Mucosa of descending colon (tissue), 3 donors: ENCODE results near the gene RSL24D1. TPM values are rescaled to one million over a fixed set of nuclear protein-coding genes. Genes with fewer than 3 reads are reported as not detected.
"Not testable (repeated sequence)": the region's sequence is repeated elsewhere in the genome, so short reads cannot be mapped to it uniquely, and the experiment has no call there.

Source experiments
- ATAC-seq: fragments of 200-7000 bp; cut with Tn5 transposase; one replicate; pipeline ENCODE4 v1.9.1; 2020; ENCODE audit warnings: mild to moderate bottlenecking, moderate library complexity
- DNase-seq, 3 donors: peaks; one replicate each; pipeline ENCODE4 v3.0.0-alpha.2; 2020
- H3K36me3 ChIP-seq: fragments of 200-600 bp; one replicate; pipeline ENCODE4 v1.8.0; 2021; ENCODE audit warnings: low read depth, mild to moderate bottlenecking
- H3K4me1 ChIP-seq: fragments of 200-600 bp; one replicate; pipeline ENCODE4 v1.8.0; 2021; ENCODE audit warnings: low read depth, mild to moderate bottlenecking
- H3K4me3 ChIP-seq: fragments of 200-600 bp; one replicate; pipeline ENCODE4 v1.8.0; 2021; ENCODE audit warnings: mild to moderate bottlenecking
- H3K9me3 ChIP-seq: fragments of 200-600 bp; one replicate; pipeline ENCODE4 v1.8.0; 2021; ENCODE audit warnings: mild to moderate bottlenecking
- intact Hi-C, 2 donors: fragments of 100-400 bp; cut with DNase I in 1 of 2; cut with micrococcal nuclease in 1 of 2; formaldehyde crosslinking; loops; one replicate each; pipeline versions ENCODE4 v1.11.0 to v1.11.1; 2022; cut with DNase I, micrococcal nuclease
- total RNA-seq, 3 donors: library from RNA; stranded (reverse); fragmentation: NEBNext Ultra II Directional in 2 of 3; extraction: Animal tissue kit (Norgen Biotek cat#: 25700) in 2 of 3; gene quantifications; one replicate each; pipeline versions ENCODE4 v1.2.1 to v1.2.4, GENCODE V29; 2021 to 2023
- TF ChIP-seq, protein P1 (sequence below): fragments of 200-600 bp; IDR thresholded peaks from one replicate; pipeline ENCODE4 v1.8.0; 2022; ENCODE audit warnings: antibody characterized with exemption, mild to moderate bottlenecking
- donor health status: DM: no; HTN: no; CAD: no; lungs with moderate emphysema.
- donor health status: DM: no; HTN: no; CAD: no.
- donor health status: DM: no; HTN: yes; CAD: no.

Gene RSL24D1
- total RNA-seq, 3 donors from 2014 or later, result 29.9 to 79.0 (median 40.5) TPM

DNA sequence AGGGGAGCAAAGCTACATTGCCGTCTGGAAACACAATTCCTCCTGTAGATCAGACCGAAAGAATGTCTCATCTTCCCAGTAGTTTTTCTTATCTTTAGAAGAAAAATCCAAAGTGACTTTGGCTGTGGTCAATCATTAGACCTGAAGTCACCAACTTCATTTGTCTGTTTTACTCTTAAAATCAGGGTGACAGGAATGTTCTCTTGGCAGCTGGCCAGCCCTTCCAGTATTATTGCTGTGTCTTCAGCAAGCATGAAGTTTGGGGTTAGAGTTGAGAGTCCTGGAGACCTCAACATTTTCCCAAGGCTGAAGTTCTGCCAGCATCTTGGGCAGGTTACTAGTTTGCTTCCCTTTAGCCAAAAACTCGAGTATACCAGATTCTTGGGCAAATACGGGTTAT is 32.5 kb downstream of the RSL24D1 start:
- Histone ChIP-seq H3K4me1 (no peaks in the 10 kb centered on the region), H3K4me3 (no peak overlapping the region), H3K36me3 (no peaks in the 10 kb centered on the region), H3K9me3 (no peaks in the 10 kb centered on the region)
- DNase-seq (no peak), ATAC-seq (no peak)
- TF ChIP-seq, protein P1, sequence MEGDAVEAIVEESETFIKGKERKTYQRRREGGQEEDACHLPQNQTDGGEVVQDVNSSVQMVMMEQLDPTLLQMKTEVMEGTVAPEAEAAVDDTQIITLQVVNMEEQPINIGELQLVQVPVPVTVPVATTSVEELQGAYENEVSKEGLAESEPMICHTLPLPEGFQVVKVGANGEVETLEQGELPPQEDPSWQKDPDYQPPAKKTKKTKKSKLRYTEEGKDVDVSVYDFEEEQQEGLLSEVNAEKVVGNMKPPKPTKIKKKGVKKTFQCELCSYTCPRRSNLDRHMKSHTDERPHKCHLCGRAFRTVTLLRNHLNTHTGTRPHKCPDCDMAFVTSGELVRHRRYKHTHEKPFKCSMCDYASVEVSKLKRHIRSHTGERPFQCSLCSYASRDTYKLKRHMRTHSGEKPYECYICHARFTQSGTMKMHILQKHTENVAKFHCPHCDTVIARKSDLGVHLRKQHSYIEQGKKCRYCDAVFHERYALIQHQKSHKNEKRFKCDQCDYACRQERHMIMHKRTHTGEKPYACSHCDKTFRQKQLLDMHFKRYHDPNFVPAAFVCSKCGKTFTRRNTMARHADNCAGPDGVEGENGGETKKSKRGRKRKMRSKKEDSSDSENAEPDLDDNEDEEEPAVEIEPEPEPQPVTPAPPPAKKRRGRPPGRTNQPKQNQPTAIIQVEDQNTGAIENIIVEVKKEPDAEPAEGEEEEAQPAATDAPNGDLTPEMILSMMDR, result no peak
- intact Hi-C loops, result no loop called here

DNA sequence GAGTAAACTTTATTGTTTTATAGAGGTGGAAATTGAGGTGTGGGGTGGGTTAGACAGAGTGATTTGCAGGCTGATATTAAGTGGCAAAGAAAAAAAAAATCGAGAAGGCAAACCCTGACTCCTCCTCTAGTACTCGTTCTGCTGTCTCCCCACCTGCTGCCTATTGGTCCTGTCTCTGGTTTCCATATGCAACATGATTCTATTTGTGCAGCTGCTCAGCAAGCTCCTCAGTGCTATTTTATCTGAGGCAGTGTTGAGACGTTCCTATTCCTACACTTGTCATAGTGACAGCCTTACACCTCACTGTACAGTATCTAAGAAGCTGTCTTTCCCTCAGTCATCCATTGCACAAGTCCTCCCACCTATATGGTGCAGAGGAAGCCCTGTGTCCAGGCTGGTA is 45.1 kb downstream of the RSL24D1 start:
- Histone ChIP-seq H3K4me3 (no peak overlapping the region), H3K9me3 (no peaks in the 10 kb centered on the region), H3K4me1 (no peaks in the 10 kb centered on the region), H3K36me3 (no peaks in the 10 kb centered on the region)
- TF ChIP-seq, protein P1, result no peak
- no peak for ATAC-seq
- DNase-seq, result no peak
- intact Hi-C loops, result no loop called here

DNA sequence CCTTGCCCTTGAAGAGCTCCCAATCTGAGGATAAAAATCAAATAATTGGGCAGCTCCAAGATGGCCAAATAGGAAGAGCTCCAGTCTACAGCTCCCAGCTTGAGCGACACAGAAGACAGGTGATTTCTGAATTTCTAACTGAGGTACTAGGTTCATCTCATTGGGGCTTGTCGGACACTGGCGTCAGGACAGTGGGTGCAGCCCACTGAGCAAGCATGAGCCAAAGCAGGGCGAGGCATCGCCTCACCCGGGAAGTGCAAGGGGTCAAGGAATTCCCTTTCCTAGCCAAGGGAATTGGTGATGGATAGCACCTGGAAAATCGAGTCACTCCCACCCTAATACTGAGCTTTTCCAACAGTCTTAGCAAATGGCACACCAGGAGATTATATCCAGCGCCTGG is 53.6 kb downstream of the RSL24D1 start:
- DNase-seq, ATAC-seq: not testable (repeated sequence)

DNA sequence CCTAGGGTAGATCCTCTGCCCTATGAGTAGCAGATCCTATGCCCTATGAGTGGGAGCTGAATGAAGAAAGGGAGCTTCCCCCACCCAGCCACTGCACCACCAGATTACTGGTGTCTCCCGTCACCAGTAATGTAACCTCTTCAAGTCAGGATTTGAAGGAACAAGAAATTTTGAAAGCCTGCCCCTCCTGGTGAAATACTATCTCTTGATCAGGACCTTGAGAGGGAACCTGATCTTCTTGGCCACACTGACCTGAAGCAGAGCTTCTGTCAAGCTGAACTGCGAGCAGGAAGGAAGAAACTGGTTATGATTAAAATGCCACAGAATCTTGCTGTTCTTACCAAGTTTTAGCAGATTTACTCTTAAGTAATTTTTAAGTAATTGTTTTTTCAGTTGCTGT is 62.8 kb downstream of the RSL24D1 start:
- no peaks in the 10 kb centered on the region for H3K4me1 ChIP-seq
- H3K4me3 ChIP-seq, result no peak overlapping the region
- DNase-seq (no peak), ATAC-seq (no peak)
- peaks cover 3% of the 10 kb centered on the region for H3K9me3 ChIP-seq
- intact Hi-C loops, result no loop called here
- H3K36me3 ChIP-seq, result no peaks in the 10 kb centered on the region
- TF ChIP-seq, protein P1, result no peak

More for the DNA sequence above, 53.6 kb downstream of the RSL24D1 start:
- H3K36me3 ChIP-seq, H3K4me1 ChIP-seq, H3K4me3 ChIP-seq, H3K9me3 ChIP-seq, intact Hi-C loops: not testable (repeated sequence)

DNA sequence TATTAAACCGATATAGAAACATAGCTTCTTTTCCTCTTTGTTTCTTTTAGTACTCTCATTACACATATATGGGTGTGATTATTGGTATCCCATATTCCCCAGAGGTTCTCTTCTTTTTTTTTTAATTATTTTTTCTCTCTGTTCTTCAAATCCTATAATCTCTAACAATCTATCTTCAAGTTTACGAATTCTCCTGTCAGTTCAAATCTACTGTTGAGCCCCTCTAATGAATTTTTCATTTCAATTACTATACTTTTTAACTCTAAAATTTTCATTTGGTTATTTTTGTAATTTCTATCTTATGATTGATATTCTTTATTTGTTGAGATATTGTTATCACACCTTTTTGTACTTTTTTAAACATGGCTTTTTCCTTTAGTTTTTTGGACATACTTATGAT is 64.1 kb downstream of the RSL24D1 start:
- peaks cover 3% of the 10 kb centered on the region for H3K9me3 ChIP-seq
- H3K4me1 ChIP-seq, result no peaks in the 10 kb centered on the region
- DNase-seq (no peak), ATAC-seq (no peak)
- no peaks in the 10 kb centered on the region for H3K36me3 ChIP-seq
- TF ChIP-seq, protein P1, result no peak
- H3K4me3 ChIP-seq, result no peak overlapping the region
- intact Hi-C loops, result no loop called here

Other genes starting within 250 kb of the RSL24D1 start
- 10 to 100 TPM; 39.0 to 59.8 (median 56.7) TPM for gene RAB27A, start 92.9 kb upstream of the RSL24D1 start, total RNA-seq
- gene PIGBOS1, start 122.2 kb upstream of the RSL24D1 start, total RNA-seq, result 10 to 100 TPM in 1 of 3 donors, 1 to 10 TPM in 2; 7.7 to 11.0 (median 9.8) TPM
- 10 to 100 TPM; 12.8 to 17.9 (median 17.1) TPM for gene PIGB, start 122.3 kb upstream of the RSL24D1 start, total RNA-seq
- 10 to 100 TPM; 45.5 to 60.2 (median 51.8) TPM for gene CCPG1, start 211.4 kb upstream of the RSL24D1 start, total RNA-seq
- gene PIERCE2, start 211.6 kb upstream of the RSL24D1 start, total RNA-seq, result 1 to 10 TPM; 3.0 to 6.5 (median 5.4) TPM